Hair follicle dermal papilla cell (primary cell): ENCODE results near the gene SLC24A2. TPM values are rescaled to one million over a fixed set of nuclear protein-coding genes. Genes with fewer than 3 reads are reported as not detected.

Experiments
- total RNA-seq: library from RNA; depleted of rRNA; stranded (reverse); fragments of >200 nt; gene quantifications from 2 replicates; pipeline ENCODE4 v1.2.3, GENCODE V29; 2012

Gene SLC24A2
- under 0.01 TPM in 2 replicates for total RNA-seq

GRCh38 chr9:19788614-19789271, at the start of gene SLC24A2:
Gene SLC24A2 (minus strand): TSS chr9:19789037.

